GM21717 (cell line): ENCODE results near the gene ZDHHC11.

ENCODE experiments used
- ATAC-seq: cut with Tn5 transposase; IDR thresholded peaks from one replicate; pipeline ENCODE4 v1.9.1; 2021; ENCODE audit warnings: mild to moderate bottlenecking, moderate library complexity; ENCODE audit not compliant: unreplicated experiment

ZDHHC11 gene, protein sequence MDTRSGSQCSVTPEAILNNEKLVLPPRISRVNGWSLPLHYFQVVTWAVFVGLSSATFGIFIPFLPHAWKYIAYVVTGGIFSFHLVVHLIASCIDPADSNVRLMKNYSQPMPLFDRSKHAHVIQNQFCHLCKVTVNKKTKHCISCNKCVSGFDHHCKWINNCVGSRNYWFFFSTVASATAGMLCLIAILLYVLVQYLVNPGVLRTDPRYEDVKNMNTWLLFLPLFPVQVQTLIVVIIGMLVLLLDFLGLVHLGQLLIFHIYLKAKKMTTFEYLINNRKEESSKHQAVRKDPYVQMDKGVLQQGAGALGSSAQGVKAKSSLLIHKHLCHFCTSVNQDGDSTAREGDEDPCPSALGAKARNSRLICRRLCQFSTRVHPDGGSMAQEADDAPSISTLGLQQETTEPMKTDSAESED

DNA sequence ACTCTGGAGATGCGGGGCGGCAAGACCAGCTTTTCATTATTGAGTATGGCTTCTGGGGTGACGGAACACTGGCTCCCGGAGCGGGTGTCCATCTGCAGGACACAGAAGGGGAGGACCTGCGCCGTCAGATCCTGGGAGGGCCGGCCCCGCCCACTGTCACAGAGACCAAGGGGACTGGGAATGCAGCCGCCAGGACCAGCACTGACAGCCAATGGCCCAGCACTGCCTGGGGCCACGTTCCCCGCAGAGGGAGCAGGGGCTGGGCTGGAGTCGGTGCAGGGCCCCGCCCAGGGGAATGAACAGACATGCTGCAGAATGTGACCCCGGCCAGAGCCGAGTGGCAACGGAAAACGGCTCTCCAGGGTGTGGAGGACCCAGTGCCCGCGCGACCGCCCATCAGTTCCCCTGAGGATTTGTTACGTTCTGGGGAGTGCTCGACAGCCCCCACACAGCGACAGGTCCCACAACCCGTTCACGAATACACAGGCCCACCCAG is at the start of gene ZDHHC11:
TSS of gene ZDHHC11 (minus strand) at position 476 of the 496 bp plus-strand sequence. CDS start at position 92, 384 bp downstream.
- ATAC-seq: no peak

DNA sequence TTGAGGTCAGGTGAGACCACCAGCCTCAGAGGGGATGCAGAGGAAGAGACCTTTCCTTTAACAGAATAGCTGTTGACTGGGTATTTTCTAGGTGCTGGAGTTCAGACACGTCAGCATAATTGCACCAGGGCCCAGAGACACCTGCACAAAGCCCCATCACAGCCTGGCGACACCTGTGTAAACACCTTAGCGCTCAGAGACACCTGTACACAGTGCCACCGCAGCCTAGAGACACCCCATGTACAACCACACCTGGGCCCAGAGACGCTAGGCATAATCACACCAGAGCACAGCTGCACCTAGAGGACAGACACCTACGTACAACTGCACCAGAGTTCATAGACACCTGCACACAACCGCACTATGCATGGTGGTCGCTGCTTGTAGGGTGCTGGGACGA is 42.9 kb upstream of the ZDHHC11 start:
- no peak for ATAC-seq

DNA sequence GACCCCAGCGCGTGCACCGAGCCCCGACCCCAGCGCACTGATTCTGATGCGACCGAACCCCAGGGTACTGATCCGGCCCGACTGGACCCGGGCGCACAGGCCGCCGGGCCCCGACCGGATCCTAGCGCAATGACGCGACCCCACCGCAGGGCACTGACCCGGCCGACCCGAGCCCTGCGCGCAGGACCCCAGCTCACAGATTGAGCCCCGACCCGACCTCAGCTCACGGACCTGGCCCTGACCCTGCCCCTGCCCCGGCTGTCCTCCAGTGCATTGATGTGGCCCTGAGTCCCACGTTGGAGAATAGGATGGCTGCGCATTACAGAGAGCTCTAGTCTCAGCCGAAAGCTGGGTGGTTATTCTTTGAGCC is 42.3 kb upstream of the ZDHHC11 start:
- no peak for ATAC-seq

DNA sequence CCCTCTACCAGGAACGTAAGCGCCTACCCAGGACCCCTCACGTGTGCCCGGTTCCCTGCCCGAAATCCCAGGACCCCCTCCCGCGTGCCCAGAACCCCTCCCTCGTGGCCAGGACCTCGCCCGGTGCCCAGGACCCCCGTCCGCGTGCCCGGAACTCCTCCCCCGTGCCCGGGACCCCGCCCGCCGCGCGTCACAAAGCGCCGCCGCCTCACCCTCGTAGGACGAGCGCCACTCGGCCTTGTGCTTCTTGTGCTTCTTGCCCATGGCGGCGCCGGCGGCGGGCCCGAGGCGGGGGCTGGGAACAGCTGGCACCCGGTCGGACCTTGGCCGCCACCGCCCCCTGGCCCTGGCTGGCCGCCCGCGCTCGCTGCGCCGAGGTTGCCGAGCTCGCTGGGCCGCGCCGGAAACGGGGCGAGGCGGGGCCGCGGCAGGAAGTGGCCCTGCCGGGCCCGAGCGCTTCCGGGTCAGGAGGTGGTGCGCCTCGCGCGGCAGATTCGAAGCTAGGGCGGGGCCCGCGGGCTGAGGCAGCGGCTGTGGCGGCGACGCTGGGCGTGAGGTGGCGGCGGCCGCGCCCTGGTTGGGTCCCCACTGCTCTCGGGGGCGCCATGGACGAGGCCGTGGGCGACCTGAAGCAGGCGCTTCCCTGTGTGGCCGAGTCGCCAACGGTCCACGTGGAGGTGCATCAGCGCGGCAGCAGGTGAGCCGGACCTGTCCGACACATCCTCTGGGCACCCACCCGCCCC is 41.8 kb upstream of the ZDHHC11 start, which contains the start of the genes BRD9 and TRIP13:
TSS of gene BRD9 (minus strand) at position 408 of the 743 bp plus-strand sequence. CDS start at position 264, 144 bp downstream.
TSS of gene TRIP13 (plus strand) at position 491 of the 743 bp plus-strand sequence. CDS start at position 606, 115 bp downstream.
- peak; percentile 95 for ATAC-seq

DNA sequence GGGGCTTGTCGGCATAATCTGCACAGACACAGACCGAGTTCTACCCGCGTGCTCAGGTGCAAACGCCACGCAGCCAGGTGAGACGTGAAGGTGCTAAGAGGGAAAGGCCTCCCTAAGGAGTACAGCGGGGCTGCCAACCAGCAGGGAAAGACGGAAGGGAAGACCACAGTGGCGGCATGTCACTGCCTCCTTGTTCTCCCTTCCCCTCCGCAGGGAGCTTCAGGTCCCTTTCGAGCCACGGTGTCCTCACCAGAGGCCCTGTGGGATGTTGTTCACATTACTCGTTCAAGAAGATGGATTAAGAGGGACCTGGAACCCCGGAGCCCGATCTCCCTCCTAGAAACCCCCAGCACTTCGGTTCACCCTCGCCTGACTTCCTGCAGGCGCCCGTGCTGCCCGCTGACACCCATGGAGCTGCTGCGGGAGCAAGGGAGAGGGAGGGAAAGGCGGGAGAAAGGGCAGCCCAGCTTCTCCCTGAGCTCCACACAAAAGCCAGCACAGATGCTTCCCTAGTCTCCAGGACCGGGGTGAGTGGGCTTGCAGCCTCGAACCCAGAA is 41.1 kb upstream of the ZDHHC11 start:
- ATAC-seq: no peak

DNA sequence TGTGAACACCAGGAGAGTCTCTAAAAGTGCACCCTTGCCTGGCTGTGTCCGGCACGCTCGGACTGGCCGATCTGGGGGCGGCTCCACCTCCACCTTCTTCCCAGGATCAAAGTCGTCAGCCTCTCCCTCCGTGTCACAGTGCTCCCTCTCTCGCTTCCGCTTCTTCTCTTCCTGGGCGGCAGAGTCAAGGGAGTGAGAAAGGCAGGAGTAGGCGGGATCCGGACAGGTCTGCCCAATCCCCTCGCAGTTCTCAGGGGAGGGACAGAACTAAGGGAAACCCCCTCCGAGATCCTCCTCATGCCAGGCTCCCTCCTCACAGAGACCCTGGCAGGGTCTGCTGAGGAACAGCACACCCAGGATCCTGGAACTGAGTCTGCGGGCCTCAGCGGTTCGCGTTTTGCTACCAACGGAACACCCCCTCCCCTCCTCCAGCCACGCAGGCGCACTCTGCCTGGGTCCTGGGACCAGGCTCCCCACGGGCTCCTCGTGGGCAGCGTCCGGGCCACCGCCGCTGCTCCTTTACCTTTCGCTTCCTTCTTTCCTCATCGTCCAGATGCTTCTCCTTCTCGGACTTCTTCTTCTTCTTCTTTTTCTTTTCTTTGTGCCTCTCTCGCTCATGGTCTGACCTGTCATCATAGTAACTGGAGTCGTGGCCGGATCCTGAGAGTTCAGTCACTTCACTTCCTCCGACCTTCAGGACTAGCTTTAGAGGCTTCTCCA is 40.5 kb upstream of the ZDHHC11 start:
- ATAC-seq: no peak

DNA sequence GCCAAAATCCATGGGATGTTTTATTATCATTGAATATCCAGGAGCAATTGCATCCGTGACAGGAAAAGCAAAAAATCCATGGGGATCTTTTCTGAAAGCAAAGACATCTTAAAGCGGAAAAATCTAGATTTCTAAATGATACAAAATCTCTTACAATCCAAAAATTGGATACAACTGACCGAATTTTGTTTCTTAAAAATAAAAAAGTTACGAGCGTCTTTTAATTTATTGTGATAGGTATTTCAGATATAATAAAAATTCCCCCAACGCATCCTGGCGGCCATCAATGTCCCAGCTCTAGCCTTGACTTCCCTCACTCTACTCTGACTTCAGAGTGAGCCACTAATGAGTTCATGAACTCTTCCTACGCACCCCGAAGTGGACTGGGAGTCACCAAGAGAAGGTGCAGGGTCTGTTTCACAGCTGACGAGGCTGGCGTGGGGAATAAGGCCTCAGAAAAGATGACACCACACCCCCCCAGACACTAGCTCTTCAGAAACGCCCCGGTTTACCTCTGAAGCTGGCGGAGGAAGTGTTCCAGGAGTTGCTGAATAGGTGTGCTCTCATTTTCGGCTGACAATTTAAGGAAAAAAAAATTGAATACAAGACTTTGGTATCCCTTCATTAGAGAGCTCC is 38.4 kb upstream of the ZDHHC11 start:
- no peak for ATAC-seq

DNA sequence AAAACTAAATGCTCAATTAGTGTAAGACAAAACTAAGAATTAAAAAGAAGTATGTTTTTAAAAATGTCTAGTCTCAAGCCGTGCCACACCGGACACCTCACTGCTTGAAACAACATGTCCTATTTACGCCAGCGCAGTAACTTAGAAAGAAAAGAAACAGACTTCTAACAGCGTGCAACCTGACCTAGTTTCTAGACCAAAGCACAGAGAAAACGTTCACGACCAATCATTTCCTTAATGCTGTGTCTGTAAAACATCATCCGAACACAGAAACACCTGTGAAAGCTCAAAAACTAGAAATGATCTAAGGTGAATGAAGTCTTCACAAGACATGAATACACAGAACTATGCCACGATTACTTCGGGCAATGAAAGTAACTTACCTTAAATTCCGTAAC is 37.9 kb upstream of the ZDHHC11 start:
- no peak for ATAC-seq

DNA sequence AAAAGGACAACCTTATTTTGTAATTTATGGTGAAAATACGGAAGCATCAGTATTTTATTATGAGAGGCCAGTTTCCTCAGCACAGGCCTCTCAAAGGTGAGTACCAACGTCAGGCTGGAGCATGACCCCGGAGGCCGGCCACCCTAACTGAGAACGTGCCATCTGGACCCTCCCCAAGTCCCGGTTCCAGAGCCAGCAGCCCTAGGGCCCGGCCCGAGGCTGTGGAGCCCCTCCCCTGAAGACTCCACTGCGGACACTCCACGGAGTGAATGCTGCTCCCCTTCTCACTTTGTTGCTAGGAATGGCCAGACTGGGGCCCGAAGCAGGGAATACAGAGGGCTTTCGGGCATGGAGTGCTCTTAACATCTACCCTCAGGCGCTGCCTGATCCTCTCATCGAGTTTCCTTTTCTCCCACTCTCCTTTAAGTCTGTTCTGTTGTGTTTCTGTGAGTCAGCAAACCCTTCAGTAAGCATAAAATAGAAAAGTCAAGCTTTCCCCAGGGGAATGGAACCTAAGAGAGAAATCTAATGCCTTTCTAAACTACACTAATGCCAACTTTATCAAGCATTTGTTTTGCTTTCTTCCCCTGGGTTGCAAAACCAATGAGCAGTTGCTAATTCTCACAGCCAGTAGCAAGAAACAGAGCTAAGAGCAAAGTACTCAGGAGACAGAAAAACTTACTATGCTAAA is 37.3 kb upstream of the ZDHHC11 start:
- no peak for ATAC-seq

DNA sequence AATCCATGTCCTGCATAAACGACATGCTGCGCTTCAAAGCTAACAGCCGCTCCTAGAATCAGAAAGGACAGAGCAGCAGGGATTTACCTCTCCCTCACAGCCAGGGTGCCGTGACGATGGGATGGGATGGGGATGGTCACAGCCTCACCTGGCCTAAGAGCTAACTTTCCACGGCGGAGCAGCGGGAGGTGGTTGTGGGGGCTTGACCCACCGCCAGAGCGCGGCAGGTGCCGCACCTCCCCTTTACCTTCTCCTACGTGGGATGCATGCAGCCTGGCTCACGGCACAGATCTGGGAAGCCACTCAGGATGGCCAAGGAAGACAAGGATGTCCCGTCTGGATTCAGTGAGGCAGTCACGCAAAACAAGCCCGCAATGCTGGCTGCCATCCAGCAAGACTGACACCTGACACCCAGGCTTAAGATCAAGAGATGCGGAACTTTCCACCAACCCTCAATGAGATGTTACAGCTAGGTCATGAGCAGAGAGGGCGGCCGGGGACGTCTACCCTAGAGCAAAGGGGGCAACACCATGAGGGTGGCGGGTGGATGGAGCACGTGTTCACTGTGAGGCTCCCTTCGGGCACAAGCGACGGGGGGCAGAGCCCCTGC is 36.0 kb upstream of the ZDHHC11 start:
- ATAC-seq: no peak

DNA sequence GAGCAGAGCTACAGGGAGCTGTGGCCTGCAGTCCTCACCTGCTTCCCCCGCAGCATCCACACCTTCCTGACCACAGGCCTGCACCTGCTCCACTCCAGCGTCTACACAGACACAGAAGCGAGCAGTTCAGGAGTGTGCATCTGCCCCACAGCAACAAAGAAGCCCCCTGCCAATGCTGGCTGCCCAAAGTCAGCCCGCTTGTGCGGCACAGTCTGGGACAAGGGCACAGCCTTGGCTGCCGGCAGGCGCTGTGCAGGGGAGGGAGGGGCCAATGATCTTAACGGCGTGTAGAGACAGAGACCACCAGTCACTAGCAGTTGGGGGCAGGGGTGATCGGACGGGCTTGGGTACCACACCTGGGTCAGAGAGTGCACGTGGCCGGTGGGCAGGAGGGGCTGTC is 35.2 kb upstream of the ZDHHC11 start:
- no peak for ATAC-seq

DNA sequence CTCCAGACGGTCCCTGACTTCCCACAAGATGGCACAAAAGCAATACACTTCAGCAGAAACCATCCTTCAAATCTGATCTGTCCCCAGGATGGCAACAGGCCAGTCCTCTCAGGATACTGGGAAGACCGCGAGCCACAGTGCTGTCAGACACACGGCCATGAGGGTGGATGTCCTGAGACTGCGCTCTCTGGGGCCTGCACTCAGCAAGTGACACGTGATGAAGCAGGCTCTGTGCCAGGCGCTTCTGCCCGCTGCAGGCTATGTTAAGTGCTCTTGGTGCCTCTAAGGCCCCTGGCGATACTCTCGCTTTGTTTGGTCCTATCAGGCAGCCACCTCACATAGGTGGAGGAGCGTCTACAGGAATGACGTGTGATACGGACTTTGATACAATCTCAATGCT is 34.7 kb upstream of the ZDHHC11 start:
- no peak for ATAC-seq

DNA sequence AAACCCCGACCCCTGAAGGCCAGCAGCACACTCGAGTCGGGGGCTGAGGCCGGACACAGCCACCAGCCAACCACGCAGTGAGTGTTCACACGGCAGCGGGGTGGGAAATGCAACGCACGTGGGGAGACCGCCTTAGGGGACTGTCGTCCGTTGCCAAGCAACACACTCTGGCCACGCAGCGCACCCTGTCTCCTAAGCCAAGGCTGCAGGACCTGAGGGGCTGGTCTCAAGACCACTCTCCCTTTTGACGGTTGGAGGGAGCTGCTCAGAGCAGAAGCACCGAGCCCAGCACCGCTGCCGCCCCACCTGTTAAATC is 34.3 kb upstream of the ZDHHC11 start:
- ATAC-seq: no peak

DNA sequence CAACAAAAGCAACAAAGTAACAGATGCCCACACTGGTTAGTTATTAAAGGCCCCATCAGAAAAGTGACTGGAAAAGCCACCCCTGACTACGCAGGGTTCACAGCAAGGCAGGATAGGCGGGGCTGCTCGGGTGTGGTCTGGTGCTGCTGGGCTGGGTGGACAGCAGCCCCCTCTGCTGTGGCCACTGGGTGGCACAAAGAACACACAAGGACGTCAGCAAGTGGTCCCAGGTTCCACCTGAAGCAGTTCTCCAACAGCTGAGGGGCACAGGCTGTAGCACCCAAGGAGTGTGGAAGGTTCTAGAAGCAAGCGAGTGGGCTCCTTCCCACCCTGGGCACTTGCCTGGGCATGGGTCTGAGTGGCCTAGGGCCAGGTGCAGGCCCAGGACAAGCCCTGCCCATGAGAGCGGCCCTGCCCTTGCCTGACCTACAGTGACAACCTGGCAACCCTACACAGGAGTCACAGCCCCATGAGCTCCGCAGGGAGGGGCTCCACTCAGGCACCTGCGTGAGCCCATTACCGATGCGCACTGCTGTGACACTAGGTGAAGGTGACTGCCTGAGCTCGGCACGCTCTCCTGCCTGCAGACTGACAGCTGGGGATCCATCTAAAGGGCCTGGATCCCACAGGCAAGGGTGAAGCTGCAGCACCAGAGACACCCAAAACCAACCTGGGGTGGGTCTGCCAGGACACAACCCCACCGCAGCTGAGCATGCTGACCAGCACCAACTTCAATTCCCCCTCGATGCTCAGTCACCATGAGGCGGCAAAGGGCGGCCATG is 33.8 kb upstream of the ZDHHC11 start:
- ATAC-seq: no peak

DNA sequence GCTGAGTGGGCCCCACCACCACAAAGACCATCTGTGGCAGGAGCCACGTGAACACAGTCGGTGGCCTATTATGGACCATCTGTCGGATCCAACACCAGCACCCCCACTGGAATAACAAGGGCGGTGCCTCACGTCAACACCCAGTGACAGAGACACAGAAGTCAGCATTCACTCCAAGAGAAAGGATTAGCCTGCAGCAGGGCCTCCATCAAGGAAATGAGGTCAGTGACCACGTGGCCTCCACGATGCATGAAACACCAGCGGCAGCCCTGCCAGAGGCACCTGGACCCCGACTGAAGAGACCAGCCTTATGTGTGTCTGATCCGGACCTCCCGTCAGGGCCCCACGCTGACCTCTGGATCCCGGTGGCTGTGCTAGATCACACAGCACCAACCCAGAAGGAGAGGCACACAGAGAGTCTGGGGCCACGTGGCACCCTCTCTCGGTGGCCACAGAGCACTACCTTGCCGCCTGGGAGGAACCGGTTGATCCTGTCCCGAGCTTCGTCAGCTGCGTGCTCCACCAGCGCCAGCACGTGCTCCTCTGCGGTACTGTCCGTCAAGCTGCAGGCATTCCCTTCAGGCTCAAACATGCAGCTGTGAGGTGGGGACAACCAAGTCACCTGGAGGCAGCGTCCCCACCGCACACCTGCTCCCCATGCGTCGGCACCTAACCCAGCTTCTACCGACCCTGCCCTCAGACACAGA is 32.8 kb upstream of the ZDHHC11 start:
- ATAC-seq: no peak

DNA sequence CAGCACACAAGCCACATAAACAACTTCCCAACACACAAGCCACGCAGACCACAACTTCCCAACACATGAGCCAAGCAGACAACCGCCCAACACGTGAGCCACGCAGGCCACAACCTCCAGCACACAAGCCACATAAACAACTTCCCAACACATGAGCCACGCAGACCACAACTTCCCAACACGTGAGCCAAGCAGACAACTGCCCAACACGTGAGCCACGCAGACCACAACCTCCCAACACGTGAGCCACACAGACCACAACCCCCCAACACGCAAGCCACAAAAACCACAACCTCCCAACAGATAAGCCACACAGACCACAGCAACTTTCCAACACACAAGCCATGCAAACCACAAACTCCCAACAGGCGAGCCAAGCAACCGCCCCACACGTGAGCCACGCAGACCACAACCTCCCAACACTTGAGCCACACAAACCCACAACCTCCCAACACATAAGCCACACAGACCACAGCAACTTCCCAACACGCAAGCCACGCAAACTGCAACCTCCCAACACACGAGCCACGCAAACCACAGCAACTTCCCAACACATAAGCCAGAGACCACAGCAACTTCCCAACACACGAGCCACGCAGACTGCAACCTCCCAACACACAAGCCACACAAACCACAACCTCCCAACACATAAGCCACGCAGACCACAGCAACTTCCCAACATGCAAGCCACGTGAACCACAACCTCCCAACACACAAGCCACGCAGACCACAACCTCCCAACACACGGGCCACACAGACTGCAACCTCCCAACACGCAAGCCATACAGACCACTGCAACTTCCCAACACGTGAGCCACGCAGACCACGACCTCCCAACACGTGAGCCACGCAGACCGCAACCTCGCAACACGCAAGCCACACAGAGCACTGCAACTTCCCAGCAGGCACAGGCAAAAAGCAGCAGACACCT is 31.7 kb upstream of the ZDHHC11 start:
- no peak for ATAC-seq

DNA sequence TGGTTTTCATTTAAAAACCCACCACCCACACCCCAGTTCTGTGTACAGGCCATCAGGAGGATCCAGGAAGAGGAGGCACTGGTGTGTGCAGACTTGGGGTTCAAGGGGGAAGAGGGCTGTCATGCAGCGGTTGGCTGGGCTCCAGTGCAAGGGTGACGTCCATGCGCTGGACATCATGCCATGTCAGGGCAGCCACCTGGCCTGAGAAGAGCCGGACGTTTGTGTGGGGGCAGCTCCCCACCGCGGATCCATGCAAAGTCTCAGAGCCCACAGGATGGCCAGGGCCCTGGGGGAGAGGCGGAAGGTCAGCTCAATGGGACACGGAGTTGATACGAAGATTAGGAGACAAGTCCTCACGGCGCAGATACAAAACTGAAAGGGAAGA is 30.8 kb upstream of the ZDHHC11 start:
- ATAC-seq: no peak
